Tibial artery (tissue), 4 donors: ENCODE results near the gene MRPL1.

Experiments used
- DNase-seq, 2 donors: peaks; one replicate each; pipeline ENCODE4 v3.0.0-alpha.2; 2019
- H3K27ac ChIP-seq, 2 donors: fragments of 200-600 bp; sonication (generic) in 1 of 2; 1 replicate in 1 of 2; 2 replicates in 1 of 2; pipeline ENCODE4 v1.5.1; 2018 to 2019; ENCODE audit warnings: mild to moderate bottlenecking in 1 of 2
- H3K27me3 ChIP-seq, 2 donors: fragments of 200-600 bp; sonication (generic) in 1 of 2; one replicate each; pipeline versions ENCODE4 v1.5.1 to v1.6.0; 2016 to 2019
- H3K36me3 ChIP-seq, 3 donors: fragments of 200-600 bp; sonication (generic) in 2 of 3; one replicate each; pipeline ENCODE4 v1.5.1; 2016 to 2019; ENCODE audit warnings: mild to moderate bottlenecking in 2 of 3
- H3K4me1 ChIP-seq, 4 donors: fragments of 200-600 bp; sonication (generic) in 2 of 4; 1 replicate in 3 of 4; 2 replicates in 1 of 4; pipeline ENCODE4 v1.5.1; 2016 to 2019
- H3K4me3 ChIP-seq, 2 donors: fragments of 200-600 bp; sonication (generic) in 1 of 2; 1 replicate in 1 of 2; 2 replicates in 1 of 2; pipeline ENCODE4 v1.5.1; 2018 to 2019; ENCODE audit warnings: mild to moderate bottlenecking in 2 of 2
- H3K9me3 ChIP-seq, 3 donors: fragments of 200-600 bp; sonication (generic) in 1 of 3; one replicate each; pipeline ENCODE4 v1.5.1; 2016 to 2019
- CTCF ChIP-seq, 2 experiments: fragments of 200-600 bp in 1 of 2; fragments of 450-650 bp in 1 of 2; IDR thresholded peaks; one replicate each; pipeline ENCODE4 v1.5.1; 2017 to 2019; ENCODE audit warnings: antibody characterized with exemption in 2 of 2, mild to moderate bottlenecking in 1 of 2, moderate library complexity in 1 of 2
- intact Hi-C: fragments of 100-400 bp; cut with DNase I; formaldehyde crosslinking; loops from one replicate; pipeline ENCODE4 v1.15.0; 2023; ENCODE audit warnings: low total_unique reads

The MRPL1 gene

GRCh38 chr4:77826275-77826674, 36.4 kb upstream of the MRPL1 start:
- no peak overlapping the region for H3K27ac ChIP-seq
- H3K9me3 ChIP-seq = no peaks in the 10 kb centered on the region
- no peak for TF ChIP-seq CTCF (IDR thresholded peaks at IDR 0.05)
- no peak for DNase-seq
- H3K4me1 ChIP-seq = peaks cover 0 to 8% (median 5%) of the 10 kb centered on the region in 4 donors
- intact Hi-C loops = no loop called here
- peaks cover 0 to 13% of the 10 kb centered on the region in 2 donors for H3K27me3 ChIP-seq
- H3K4me3 ChIP-seq = no peak overlapping the region
- no peaks in the 10 kb centered on the region for H3K36me3 ChIP-seq

GRCh38 chr4:77827343-77827742, 35.3 kb upstream of the MRPL1 start:
- Histone ChIP-seq H3K9me3 (no peaks in the 10 kb centered on the region), H3K27me3 (peaks cover 0 to 13% of the 10 kb centered on the region in 2 donors), H3K27ac (no peak overlapping the region), H3K4me3 (no peak overlapping the region), H3K4me1 (no peaks in the 10 kb centered on the region), H3K36me3 (no peaks in the 10 kb centered on the region)
- no peak for DNase-seq
- no peak for TF ChIP-seq CTCF (IDR thresholded peaks at IDR 0.05)
- intact Hi-C loops = no loop called here

GRCh38 chr4:77833126-77833724, 29.4 kb upstream of the MRPL1 start:
- Histone ChIP-seq H3K4me1 (no peaks in the 10 kb centered on the region), H3K27ac (no peak overlapping the region), H3K4me3 (no peak overlapping the region), H3K27me3 (peaks cover 0 to 17% of the 10 kb centered on the region in 2 donors), H3K36me3 (no peaks in the 10 kb centered on the region), H3K9me3 (no peaks in the 10 kb centered on the region)
- intact Hi-C loops = no loop called here
- DNase-seq = no peak
- TF ChIP-seq CTCF (IDR thresholded peaks at IDR 0.05) = no peak

- Histone ChIP-seq H3K27me3 (peaks cover 0 to 13% of the 10 kb centered on the region in 2 donors), H3K9me3 (no peaks in the 10 kb centered on the region), H3K4me3 (no peak overlapping the region), H3K27ac (no peak overlapping the region), H3K4me1 (no peaks in the 10 kb centered on the region), H3K36me3 (no peaks in the 10 kb centered on the region)
- no peak for TF ChIP-seq CTCF (IDR thresholded peaks at IDR 0.05)
- intact Hi-C loops = no loop called here
- DNase-seq = no peak
Measured at GRCh38 chr4:77834403-77834802, 28.2 kb upstream of the MRPL1 start.

- H3K9me3 ChIP-seq = no peaks in the 10 kb centered on the region
- H3K27ac ChIP-seq = no peak overlapping the region
- no peak for DNase-seq
- H3K36me3 ChIP-seq = no peaks in the 10 kb centered on the region
- intact Hi-C loops = no loop called here
- no peak overlapping the region for H3K4me3 ChIP-seq
- H3K4me1 ChIP-seq = no peaks in the 10 kb centered on the region
- no peaks in the 10 kb centered on the region for H3K27me3 ChIP-seq
- TF ChIP-seq CTCF (IDR thresholded peaks at IDR 0.05) = no peak
Measured at GRCh38 chr4:77843628-77844027, 19.0 kb upstream of the MRPL1 start.

- TF ChIP-seq CTCF (IDR thresholded peaks at IDR 0.05) = no peak
- Histone ChIP-seq H3K27ac (no peak overlapping the region), H3K27me3 (no peaks in the 10 kb centered on the region), H3K4me3 (no peak overlapping the region), H3K9me3 (no peaks in the 10 kb centered on the region), H3K36me3 (no peaks in the 10 kb centered on the region), H3K4me1 (no peaks in the 10 kb centered on the region)
- DNase-seq = no peak
- intact Hi-C loops = no loop called here
Measured at GRCh38 chr4:77844363-77844762, 18.3 kb upstream of the MRPL1 start.
